Measurements from ENCODE around the gene UBL3. TPM values are rescaled to one million over a fixed set of nuclear protein-coding genes. Genes with fewer than 3 reads are reported as not detected.

Gene UBL3
- total RNA-seq, 1 experiment from 2014 or later = 19.0 TPM

DNA sequence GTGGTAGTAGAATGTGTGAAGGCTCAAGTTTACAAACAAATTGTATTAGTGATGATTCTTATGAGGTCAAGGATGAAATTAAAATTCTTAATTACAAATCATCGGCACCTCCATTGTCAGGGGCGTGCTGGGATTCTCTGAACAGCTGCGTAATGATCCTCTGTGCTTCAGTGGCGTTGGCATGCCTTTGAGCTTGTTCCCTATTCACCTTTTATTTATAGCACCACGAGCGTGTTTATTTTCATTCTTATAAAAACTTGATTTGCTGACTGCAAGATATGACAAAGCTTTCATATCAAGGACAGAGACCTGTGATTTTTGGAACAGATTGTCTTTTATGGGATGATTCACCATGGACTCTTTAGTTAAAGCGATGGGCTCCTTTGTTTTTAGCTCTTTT is 18.2 kb upstream of the UBL3 start:
- Histone ChIP-seq H3K23ac (ENCODE audit: insufficient read length, low read depth, low read length) (no peak overlapping the region), H4K20me1 (ENCODE audit: control insufficient read depth, insufficient read depth, insufficient read length) (no peaks in the 10 kb centered on the region), H4K8ac (replicated peaks; ENCODE audit: insufficient read length, low read depth, low read length) (no peak overlapping the region), H4K91ac (ENCODE audit: insufficient read length, low read depth, low read length) (no peak overlapping the region), H3K4me2 (ENCODE audit: insufficient read depth, insufficient read length, low read length) (no peak overlapping the region), H3K79me2 (ENCODE audit: insufficient read depth, low read length) (no peaks in the 10 kb centered on the region), H3K14ac (ENCODE audit: insufficient read depth, low read length) (no peak overlapping the region), H2BK20ac (ENCODE audit: low read depth, low read length, poor library complexity, severe bottlenecking) (no peak overlapping the region), H2BK120ac (ENCODE audit: low read depth, low read length, poor library complexity, severe bottlenecking) (no peak overlapping the region), H3K56ac (ENCODE audit: insufficient read length, low read depth, low read length) (no peak overlapping the region), H3K4me1 (ENCODE audit: insufficient read depth, low read length) (no peaks in the 10 kb centered on the region), H2AFZ (ENCODE audit: low read length) (no peak overlapping the region), H3K9ac (ENCODE audit: extremely low read depth, insufficient read length, low read length) (no peak overlapping the region), H3K4ac (ENCODE audit: low read depth, low read length) (no peak overlapping the region), H2BK15ac (ENCODE audit: low read depth, low read length) (no peak overlapping the region), H3K23me2 (ENCODE audit: insufficient read length, low read depth, low read length, poor library complexity, severe bottlenecking) (no peaks in the 10 kb centered on the region), H4K5ac (ENCODE audit: insufficient read length, low read depth, low read length) (no peak overlapping the region), H2AK5ac (ENCODE audit: insufficient read length, low read length) (no peak overlapping the region), H2BK12ac (ENCODE audit: insufficient read length, low read depth, low read length) (no peak overlapping the region), H2BK5ac (ENCODE audit: insufficient read length, low read length) (no peak overlapping the region), H3K9me3 (ENCODE audit: control insufficient read depth, low read depth, low read length) (no peaks in the 10 kb centered on the region), H3K27ac (ENCODE audit: insufficient read length, low read depth, low read length) (no peak overlapping the region), H3K18ac (ENCODE audit: insufficient read length, low read depth, low read length) (no peak overlapping the region), H3K27me3 (ENCODE audit: insufficient read depth, low read length) (no peaks in the 10 kb centered on the region), H3T11ph (ENCODE audit: low read length) (no peak overlapping the region), H3K79me1 (ENCODE audit: insufficient read depth, low read depth, low read length, poor library complexity, severe bottlenecking) (no peaks in the 10 kb centered on the region)
- Mint-ChIP-seq H3K4me3 (no peak overlapping the region), H3K9me3 (no peaks in the 10 kb centered on the region), H3K27me3 (ENCODE audit: low read depth) (no peaks in the 10 kb centered on the region), H3K27ac (no peak overlapping the region), H3K4me1 (no peaks in the 10 kb centered on the region; a peak in 1 of 4 replicates), H3K36me3 (ENCODE audit: insufficient read depth in 1 of 3, low read depth in 3 of 3) (no peaks in the 10 kb centered on the region)
- no CpG with 5 or more reads among the region's 7 CpGs for WGBS (ENCODE audit: extremely low coverage, insufficient read length, low lambda C conversion rate)
- TF ChIP-seq, protein P1, sequence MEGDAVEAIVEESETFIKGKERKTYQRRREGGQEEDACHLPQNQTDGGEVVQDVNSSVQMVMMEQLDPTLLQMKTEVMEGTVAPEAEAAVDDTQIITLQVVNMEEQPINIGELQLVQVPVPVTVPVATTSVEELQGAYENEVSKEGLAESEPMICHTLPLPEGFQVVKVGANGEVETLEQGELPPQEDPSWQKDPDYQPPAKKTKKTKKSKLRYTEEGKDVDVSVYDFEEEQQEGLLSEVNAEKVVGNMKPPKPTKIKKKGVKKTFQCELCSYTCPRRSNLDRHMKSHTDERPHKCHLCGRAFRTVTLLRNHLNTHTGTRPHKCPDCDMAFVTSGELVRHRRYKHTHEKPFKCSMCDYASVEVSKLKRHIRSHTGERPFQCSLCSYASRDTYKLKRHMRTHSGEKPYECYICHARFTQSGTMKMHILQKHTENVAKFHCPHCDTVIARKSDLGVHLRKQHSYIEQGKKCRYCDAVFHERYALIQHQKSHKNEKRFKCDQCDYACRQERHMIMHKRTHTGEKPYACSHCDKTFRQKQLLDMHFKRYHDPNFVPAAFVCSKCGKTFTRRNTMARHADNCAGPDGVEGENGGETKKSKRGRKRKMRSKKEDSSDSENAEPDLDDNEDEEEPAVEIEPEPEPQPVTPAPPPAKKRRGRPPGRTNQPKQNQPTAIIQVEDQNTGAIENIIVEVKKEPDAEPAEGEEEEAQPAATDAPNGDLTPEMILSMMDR (conservative IDR thresholded peaks at IDR 0.05) = no peak
- no peak for DNase-seq
